ENCODE data around the gene XPOT. TPM values are rescaled to one million over a fixed set of nuclear protein-coding genes. Genes with fewer than 3 reads are reported as not detected.
"Not testable (repeated sequence)": the region's sequence is repeated elsewhere in the genome, so short reads cannot be mapped to it uniquely, and the experiment has no call there.

XPOT gene, protein sequence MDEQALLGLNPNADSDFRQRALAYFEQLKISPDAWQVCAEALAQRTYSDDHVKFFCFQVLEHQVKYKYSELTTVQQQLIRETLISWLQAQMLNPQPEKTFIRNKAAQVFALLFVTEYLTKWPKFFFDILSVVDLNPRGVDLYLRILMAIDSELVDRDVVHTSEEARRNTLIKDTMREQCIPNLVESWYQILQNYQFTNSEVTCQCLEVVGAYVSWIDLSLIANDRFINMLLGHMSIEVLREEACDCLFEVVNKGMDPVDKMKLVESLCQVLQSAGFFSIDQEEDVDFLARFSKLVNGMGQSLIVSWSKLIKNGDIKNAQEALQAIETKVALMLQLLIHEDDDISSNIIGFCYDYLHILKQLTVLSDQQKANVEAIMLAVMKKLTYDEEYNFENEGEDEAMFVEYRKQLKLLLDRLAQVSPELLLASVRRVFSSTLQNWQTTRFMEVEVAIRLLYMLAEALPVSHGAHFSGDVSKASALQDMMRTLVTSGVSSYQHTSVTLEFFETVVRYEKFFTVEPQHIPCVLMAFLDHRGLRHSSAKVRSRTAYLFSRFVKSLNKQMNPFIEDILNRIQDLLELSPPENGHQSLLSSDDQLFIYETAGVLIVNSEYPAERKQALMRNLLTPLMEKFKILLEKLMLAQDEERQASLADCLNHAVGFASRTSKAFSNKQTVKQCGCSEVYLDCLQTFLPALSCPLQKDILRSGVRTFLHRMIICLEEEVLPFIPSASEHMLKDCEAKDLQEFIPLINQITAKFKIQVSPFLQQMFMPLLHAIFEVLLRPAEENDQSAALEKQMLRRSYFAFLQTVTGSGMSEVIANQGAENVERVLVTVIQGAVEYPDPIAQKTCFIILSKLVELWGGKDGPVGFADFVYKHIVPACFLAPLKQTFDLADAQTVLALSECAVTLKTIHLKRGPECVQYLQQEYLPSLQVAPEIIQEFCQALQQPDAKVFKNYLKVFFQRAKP
- total RNA-seq, result 25.4 TPM
- long read RNA-seq, full-length matches to known transcripts, result 11 of 17 reads
- long read RNA-seq, partial matches to known transcripts, result 1 of 17 reads
- long read RNA-seq, other reads (novel, unspliced or antisense), result 5 of 17 reads

DNA sequence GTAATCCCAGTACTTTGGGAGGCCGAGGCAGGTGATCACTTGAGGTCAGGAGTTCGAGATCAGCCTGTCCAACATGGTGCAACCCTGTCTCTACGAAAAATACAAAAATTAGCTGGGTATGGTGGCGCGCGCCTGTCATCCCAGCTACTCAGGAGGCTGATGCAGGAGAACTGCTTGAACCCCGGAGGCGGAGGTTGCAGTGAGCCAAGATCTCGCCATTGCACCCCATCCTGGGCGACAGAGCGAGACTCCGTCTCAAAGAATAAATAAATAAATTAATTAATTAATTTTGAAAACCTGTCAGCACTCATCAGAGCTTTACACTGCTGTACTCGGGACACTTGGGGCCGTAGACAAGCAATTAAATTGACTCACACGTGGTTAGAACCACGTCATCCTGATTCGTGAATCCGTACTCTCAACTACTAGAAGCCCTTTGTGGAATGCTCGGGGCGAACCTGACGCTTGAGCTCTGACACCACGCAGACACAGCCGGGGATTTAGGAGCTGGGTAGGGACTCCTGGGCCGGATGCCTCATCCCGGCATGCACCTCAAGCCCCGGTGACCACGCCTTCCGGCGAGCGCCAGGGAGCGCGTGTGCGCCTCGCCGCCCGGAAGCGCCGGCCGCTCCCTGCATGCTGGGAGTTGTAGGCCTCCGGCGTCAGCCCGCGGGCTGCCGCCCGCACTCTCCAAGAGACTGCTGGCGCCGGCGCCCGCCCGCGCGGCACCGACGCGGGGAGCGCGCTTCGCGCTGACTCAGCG lies at the start of gene XPOT:
XPOT (plus strand) TSS at position 686 of the 763 bp plus-strand sequence. CDS start 5,644 bp downstream, outside the sequence.
- peak; percentile 97 for ATAC-seq
- intact Hi-C loops (cut with DNase I), result no loop called here
- DNase-seq (ENCODE audit: missing footprints), result peak; percentile 97

DNA sequence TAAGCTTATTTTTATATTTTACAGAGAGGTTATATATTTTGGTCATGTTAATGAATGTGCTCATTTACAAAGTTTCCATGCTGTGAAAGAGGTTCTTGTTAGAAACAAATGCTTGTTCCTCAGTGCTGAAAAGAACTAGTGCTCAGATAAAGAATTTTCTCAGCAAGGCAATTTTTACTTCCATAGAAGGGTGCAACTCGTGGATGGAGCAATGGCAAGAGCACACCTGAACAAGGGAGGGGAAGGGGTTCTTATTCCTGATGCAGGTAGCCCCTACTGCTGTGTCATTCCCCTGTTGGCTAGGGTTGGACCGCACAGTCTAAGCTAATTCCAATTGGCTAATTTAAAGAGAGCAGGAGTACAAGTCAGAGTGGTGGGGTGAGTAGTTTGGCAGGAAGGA lies 48.0 kb upstream of the XPOT start:
- ATAC-seq; intact Hi-C loops (cut with DNase I): not testable (repeated sequence)

DNA sequence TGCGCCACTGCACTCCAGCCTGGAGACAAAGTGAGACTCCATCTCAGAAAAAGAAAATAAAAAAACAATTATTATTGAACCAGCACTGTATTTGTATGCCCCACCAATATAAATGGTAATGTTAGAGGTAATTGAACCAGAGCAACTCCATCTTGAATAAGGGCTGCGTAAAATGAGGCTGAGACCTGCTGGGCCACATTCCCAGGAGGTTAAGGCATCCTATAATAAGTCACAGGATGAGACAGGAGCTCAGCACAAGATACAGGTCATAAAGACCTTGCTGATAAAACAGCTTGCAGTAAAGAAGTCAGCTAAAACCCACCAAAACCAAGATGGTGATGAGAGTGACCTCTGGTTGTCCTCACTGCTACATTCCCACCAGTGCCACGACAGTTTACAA lies 43.0 kb upstream of the XPOT start:
- DNase-seq (ENCODE audit: missing footprints); ATAC-seq; intact Hi-C loops (cut with DNase I): not testable (repeated sequence)

More for the DNA sequence above, 48.0 kb upstream of the XPOT start:
- DNase-seq (ENCODE audit: missing footprints), result not testable (repeated sequence)

DNA sequence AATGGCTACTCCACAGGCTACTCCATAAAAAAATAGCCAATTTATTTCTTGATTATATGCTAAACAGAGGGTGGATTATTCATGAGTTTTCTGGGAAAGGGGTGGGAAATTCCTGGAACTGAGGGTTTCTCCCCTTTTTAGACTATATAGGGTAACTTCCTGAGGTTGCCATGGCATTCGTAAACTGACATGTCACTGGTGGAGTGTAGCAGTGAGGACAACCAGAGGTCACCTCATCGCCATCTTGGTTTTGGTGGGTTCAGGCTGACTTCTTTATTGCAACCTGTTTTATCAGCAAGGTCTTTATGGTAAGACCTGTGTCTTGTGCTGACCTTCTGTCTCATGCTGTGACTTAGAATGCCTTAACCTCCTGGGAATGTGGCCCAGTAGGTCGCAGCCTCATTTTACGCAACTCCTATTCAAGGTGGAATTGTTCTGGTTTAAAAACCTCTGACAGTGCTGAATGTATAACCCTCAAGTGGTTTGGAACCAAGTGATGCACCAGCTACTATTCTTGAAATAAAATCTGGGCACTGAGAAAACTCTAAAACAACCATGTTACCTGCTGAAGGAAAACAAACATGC lies 41.4 kb upstream of the XPOT start:
- intact Hi-C loops (cut with DNase I), result no loop called here
- DNase-seq (ENCODE audit: missing footprints) (no peak), ATAC-seq (no peak)

DNA sequence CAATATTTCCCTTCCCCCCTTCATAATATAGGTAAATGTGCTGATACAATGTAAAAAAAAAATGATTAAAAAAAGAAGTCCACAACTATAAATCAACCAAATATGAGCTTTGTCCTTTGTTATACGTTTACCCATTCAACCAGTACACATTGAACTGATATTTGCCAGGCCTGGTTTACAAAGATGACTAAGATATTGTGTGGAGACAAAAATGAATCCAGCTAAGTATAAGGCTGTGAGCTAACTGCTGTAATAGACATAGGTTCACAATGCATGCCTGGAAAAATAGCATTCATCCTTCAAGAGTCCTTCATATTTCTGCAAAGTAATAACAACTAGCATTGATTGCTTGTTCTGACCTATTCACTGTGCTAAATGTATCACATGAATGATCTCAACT lies 20.5 kb upstream of the XPOT start:
- ATAC-seq (no peak), DNase-seq (ENCODE audit: missing footprints) (no peak)
- intact Hi-C loops (cut with DNase I), result no loop called here

DNA sequence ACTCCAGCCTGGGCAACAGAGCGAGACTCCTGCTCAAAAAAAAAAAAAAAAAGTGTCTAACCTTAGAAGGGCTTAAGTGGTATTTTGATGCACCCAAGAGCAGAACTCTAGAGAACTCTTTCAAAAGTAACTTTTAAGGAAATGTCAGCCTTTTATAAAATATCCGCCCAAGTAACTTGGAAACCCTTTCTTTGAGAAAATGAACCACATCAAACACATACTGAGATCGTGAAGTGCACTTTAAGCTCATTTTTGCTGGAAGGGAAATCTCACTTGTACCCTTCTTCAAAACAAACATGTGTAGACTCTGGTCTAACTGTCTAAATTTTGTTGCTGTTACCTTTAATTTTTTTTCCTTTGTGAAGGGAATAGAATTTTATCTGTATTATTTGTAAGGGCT lies 19.2 kb upstream of the XPOT start:
- intact Hi-C loops (cut with DNase I), result no loop called here

DNA sequence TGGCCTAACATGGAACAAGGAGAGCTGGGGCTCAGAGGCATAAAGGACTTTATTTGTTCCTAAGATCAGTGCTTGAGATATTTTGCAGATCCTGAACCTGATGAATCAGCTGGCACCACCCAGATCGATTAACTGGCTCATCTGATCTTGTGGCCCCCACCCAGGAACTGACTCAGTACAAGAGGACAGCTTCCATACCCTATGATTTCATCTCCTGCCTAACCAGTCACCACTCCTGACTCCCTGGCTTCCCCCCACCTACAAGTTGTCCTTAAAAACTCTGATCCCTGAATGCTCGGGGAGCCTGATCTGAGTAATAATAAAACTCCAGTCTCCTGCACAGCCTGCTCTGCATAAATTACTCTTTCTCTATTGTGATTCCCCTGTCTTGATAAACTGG lies 18.7 kb upstream of the XPOT start:
- intact Hi-C loops (cut with DNase I), result no loop called here
- ATAC-seq, result no peak
- no peak for DNase-seq (ENCODE audit: missing footprints)

More for the DNA sequence above, 19.2 kb upstream of the XPOT start:
- DNase-seq (ENCODE audit: missing footprints) (no peak), ATAC-seq (no peak)

DNA sequence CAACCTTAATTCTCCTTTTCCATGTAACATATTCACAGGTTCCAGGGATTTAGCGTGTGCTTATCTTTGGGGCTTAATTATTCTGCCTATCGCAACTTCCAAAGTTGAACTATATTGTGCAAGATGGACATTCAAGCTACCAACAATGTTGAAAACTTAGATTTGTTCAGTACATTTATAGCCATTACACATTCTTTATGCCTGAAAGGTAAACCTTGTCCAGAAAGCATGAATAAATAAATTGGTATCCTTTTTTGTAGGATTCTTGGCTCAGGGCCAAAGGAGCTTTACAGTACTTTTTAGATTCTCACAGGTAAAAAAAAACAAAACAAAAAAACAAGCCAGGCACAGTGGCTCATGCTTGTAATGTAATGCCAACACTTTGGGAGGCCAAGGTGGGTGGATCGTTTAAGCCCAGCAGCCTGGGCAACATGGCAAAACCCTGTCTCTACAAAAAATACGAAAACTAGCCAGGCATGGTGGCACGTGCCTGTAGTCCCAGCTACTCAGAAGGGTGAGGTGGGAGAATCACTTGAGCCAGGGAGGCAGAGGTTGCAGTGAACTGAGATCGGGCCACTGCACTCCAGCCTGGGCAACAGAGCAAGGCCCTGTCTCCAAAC lies 16.9 kb upstream of the XPOT start:
- intact Hi-C loops (cut with DNase I), result no loop called here
- DNase-seq (ENCODE audit: missing footprints) (no peak), ATAC-seq (no peak)

DNA sequence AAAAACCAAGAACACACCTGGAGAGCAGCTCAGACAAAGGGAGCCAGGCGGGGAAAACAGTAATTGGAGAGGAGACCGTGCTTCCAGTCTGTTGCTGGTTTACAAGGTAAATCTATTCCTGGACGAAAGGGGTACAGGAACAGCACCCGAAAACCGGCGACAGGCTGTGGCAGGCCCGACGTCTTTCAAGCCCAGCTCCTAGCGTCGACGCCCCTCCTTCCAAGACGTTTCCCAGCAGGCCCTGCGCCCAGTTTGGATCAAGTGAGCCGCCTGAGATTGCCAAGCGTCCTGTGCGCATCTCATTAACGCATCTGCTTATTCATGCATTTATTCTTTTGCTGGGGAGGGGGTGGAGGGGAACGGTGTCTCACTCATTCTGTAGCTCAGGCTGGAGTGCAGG lies 15.0 kb upstream of the XPOT start:
- DNase-seq (ENCODE audit: missing footprints) (no peak), ATAC-seq (no peak)
- intact Hi-C loops (cut with DNase I), result no loop called here

DNA sequence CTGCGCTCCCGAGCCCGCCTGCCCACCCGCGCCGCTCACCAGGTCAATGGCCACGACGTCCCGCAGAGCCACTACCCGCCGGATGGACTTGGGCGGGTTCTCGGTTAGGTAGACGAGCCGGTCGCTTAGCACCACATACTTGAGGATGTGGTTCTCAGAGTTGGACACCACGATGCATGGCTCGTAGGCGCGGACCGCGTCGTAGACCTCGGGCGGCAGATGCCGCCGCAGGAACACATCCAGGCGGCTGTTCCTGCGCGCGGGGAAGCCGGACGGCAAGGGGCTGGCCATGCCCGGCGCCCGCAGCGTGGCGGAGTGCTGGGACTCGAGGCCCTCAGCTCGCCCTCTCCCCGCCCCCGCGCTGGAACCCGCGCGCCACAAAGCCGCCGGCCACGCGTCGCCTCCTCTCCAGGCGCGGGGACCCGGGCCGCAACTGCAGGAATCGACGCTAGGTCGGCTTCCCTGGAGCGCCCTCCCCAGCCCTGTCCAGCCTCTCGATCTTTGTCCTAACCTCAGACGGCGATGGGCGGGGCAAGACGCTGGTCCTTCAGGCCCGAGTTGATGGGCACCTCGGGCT lies 13.8 kb upstream of the XPOT start, which contains the start of gene C12orf56:
C12orf56 (minus strand) TSS at position 484 of the 577 bp plus-strand sequence; CDS start at position 291, 193 bp downstream.
- ATAC-seq (no peak), DNase-seq (ENCODE audit: missing footprints) (no peak)
- intact Hi-C loops (cut with DNase I), result no loop called here

DNA sequence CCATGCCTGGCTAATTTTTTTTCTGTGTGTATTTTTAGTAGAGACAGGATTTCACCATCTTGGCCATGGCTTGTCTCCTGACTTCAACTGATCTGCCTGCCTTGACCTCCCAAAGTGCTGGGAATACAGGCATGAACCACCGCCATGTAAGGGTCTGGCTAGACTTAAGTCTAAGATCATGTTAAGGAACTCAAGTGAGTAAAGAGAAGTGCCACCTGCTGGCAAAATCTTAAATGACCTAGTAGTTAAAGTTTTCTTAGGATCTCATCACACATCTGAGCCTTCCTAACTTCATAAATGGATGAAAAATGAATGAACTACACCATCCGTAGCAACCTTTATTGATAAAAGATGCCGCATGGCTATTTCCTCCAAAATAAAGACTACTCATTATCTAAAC lies 12.0 kb upstream of the XPOT start:
- no peak for ATAC-seq
- intact Hi-C loops (cut with DNase I), result no loop called here

DNA sequence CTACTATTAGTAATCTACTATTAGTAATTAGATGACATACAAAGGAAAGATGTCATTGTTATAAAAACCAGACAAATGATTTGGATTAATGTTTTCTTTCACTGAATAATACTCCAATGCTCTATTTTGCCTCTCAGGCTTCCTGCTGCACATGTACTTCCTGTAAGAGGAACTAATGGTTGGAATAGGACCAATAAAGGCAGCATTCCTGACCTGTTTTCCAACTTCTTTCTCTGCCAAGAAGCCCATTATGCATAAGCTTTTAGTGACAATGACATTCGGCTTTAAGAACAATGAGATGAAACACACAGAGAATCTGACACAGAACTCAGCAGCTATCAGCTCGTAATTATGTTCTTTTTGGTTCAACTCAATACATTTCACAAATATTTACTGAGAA lies 8.5 kb upstream of the XPOT start:
- intact Hi-C loops (cut with DNase I), result loop anchor here (5.0 kb wide), 1 partner anchor 553 kb away; the partner anchor contains the start of gene SRGAP1
- ATAC-seq (no peak), DNase-seq (ENCODE audit: missing footprints) (no peak)

More for the DNA sequence above, 12.0 kb upstream of the XPOT start:
- no peak for DNase-seq (ENCODE audit: missing footprints)

DNA sequence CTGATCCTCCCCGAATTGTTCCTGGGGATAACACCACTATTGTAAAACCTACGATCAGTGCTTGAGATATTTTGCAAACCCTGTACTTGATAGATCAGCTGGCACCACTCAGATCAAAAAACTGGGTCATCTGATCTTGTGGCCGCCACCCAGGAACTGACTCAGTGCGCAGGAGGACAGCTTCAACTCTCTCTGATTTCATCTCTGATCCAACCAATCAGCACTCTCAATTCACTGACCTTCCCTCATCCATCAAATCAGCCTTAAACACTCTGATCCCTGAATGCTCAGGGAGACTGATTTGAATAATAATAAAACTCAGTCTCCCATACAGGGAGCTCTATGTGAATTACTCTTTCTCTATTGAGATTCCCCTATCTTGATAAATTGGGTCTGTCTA lies 4.2 kb upstream of the XPOT start:
- intact Hi-C loops (cut with DNase I), result no loop called here
- ATAC-seq (no peak), DNase-seq (ENCODE audit: missing footprints) (no peak)

DNA sequence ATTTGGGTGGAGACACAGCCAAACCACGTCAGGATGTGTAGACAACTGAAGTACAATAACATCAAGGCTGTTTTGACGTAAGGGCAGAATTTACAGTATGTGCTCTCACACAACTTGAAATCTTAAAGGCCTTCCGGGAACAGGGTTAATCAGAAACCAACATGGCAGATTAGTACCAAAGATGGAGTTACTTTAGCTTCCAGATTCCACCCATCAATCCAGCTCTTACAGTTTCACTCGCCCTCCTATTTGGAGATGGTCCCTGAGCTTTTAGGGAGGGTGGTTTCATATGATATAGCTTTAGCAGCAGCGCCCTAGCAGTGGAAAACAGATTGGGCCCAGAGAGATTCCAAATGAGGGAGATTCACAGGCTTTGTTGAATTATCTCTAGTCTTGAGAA lies 2.0 kb upstream of the XPOT start:
- intact Hi-C loops (cut with DNase I), result no loop called here
- DNase-seq (ENCODE audit: missing footprints), result no peak
- ATAC-seq, result no peak

DNA sequence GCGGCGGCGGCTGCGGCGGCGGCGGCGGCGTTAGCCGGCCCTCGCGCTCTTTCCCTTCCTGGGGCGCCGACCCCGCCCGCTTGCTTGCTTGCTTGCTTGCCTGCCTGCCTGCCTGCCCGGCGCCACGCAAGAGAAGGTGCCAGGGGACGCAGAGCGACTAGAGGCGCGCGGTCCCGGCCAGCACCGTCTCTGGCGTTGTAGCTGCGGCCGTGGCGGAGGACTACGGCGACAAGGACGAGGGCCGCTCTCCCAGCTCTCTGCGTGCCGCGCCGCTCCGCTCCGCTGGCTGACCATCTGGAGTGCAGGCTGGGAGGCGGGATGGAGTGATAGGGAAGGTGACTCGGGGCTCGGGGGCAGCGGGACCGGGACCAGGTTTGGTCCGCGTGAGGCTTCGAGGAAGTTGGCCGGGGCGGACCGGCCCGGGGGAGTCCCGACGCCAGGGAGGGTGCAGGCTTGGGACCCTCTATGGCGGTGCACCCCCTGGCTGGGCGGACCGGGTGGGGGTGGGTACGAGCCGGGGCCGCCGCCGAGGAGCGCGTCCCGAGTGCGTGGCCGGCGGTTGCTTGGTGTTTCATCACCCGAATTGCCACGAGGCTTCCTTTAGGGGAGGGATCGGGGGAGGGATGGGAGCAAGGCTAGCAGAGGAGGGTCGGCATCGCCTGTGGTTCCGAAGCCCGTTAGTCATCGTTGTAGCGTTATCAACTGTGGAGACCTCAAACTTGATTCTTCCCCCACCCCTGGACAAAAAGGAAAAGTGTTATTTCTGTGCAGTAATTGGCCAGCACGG lies 471 bp downstream of the XPOT start:
- peak; percentile 53 for ATAC-seq
- no peak for DNase-seq (ENCODE audit: missing footprints)
- intact Hi-C loops (cut with DNase I), result loop anchor here (5.0 kb wide), 1 partner anchor 48 kb away; the partner anchor contains the start of gene TBK1

Measured in Right ventricle myocardium inferior (tissue), 1 donor.